ENCODE results near the gene ZHX3. TPM values are rescaled to one million over a fixed set of nuclear protein-coding genes. Genes with fewer than 3 reads are reported as not detected.

The ZHX3 gene
- total RNA-seq, 1 experiment from 2014 or later, result 22.7 TPM

- CTCF ChIA-PET, result interaction anchor here (0.6 to 2.3 kb wide), 9 partner anchors 37 to 238 kb away, joined by 3 to 99 read pairs (median 4); partner anchors contain the start of genes LPIN3 and ZHX3
- Mint-ChIP-seq H3K36me3 (ENCODE audit: insufficient read depth, unreplicated experiment) (peaks cover 24% of the 10 kb centered on the region), H3K27me3 (ENCODE audit: unreplicated experiment) (no peaks in the 10 kb centered on the region), H3K27ac (ENCODE audit: unreplicated experiment) (no peak overlapping the region), H3K9me3 (ENCODE audit: low read depth, unreplicated experiment) (no peaks in the 10 kb centered on the region), H3K4me3 (ENCODE audit: low read depth, unreplicated experiment) (no peak overlapping the region), H3K4me1 (ENCODE audit: low read depth, unreplicated experiment) (no peaks in the 10 kb centered on the region)
- intact Hi-C loops (cut with micrococcal nuclease; ENCODE audit: unreplicated experiment), result loop anchor here (1.0 kb wide), 4 partner anchors 37 to 239 kb away; partner anchors contain the start of gene LPIN3
- BruUV-seq (replicated peaks), result no TSS peak
- DNase-seq, result no peak
- TF ChIP-seq CTCF (IDR thresholded peaks at IDR 0.05; ENCODE audit: unreplicated experiment), result no peak
Measured at GRCh38 chr20:41172296-41173140, 145.0 kb downstream of the ZHX3 start.

DNA sequence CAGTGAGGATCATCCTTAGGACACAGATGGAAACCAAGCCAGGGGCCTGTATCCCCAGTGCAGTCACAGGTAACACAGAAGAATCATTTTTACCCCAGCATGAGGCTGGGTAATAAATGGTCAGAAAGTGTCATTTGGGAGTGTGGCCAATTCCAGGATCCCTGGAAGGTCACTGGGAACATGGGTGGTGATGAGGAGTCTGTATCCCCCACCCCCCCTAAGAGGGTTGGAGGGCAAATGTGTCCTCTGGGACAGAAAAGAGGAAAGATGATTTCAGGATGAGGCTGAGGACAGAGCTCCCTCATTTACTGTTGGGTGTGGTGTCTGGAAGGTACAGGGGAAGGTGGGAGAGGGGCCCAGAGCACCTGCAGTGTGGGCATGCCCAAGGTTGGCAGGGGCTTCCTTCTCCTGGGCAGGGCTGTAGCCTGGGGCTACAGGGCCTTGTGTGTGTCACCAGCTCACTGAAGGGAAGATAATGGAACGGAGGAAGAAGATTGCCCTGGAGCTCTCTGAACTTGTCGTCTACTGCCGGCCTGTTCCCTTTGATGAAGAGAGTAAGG is 145.7 kb downstream of the ZHX3 start:
- peaks cover 24% of the 10 kb centered on the region for H3K36me3 Mint-ChIP-seq (ENCODE audit: insufficient read depth, unreplicated experiment)
- no TSS peak for BruUV-seq (replicated peaks)
- DNase-seq, result no peak
- no peaks in the 10 kb centered on the region for H3K9me3 Mint-ChIP-seq (ENCODE audit: low read depth, unreplicated experiment)
- no peaks in the 10 kb centered on the region for H3K4me1 Mint-ChIP-seq (ENCODE audit: low read depth, unreplicated experiment)
- H3K27me3 Mint-ChIP-seq (ENCODE audit: unreplicated experiment), result no peaks in the 10 kb centered on the region
- H3K4me3 Mint-ChIP-seq (ENCODE audit: low read depth, unreplicated experiment), result no peak overlapping the region
- CTCF ChIA-PET, result interaction anchor here (1.1 to 2.3 kb wide), 2 partner anchors 157 to 169 kb away, joined by 3 to 99 read pairs; partner anchors contain the start of gene LPIN3
- H3K27ac Mint-ChIP-seq (ENCODE audit: unreplicated experiment), result no peak overlapping the region
- intact Hi-C loops (cut with micrococcal nuclease; ENCODE audit: unreplicated experiment), result no loop called here
- no peak for TF ChIP-seq CTCF (IDR thresholded peaks at IDR 0.05; ENCODE audit: unreplicated experiment)

DNA sequence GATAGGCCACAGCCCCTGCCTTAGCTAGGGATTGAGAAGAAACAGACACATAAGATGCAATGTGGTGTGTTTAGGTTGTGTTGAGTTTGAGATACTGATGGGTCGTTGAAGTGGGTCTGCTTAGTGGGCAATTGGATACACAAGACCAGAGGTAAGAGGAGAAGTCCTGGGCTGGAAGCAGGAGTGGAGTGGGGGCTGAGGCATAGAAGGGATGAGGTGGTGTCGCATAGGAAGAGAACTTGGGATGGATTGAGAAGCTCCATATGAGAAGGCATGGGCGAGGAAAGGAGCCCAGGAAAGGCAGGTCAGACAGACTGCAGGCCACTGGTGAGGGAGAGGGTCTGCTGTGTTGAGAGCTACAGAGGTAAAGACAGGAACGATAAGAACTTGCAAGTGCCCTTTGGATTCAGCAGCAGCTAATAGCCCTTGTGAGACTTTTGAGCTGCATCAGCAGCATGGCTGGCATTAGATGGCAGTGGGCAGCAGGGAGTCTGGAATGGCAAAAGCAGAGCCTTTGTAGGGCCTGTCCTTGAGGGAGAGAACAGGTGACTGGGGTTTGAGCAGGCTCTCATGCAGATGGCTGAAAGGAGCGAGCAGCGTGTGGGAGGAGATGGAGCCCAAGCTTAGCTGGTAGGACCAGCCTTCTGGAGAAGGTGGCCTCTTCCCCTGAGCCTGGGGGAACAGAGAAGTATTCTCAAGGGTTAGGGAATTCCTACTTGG is 147.0 kb downstream of the ZHX3 start:
- Mint-ChIP-seq H3K9me3 (ENCODE audit: low read depth, unreplicated experiment) (no peaks in the 10 kb centered on the region), H3K4me1 (ENCODE audit: low read depth, unreplicated experiment) (no peaks in the 10 kb centered on the region), H3K27me3 (ENCODE audit: unreplicated experiment) (no peaks in the 10 kb centered on the region), H3K27ac (ENCODE audit: unreplicated experiment) (no peak overlapping the region), H3K4me3 (ENCODE audit: low read depth, unreplicated experiment) (no peak overlapping the region), H3K36me3 (ENCODE audit: insufficient read depth, unreplicated experiment) (peaks cover 20% of the 10 kb centered on the region)
- no peak for DNase-seq
- CTCF ChIA-PET, result interaction anchor here (0.9 to 1.9 kb wide), 5 partner anchors 13 to 170 kb away, joined by 3 to 5 read pairs (median 3); partner anchors contain the start of gene LPIN3
- no peak for TF ChIP-seq CTCF (IDR thresholded peaks at IDR 0.05; ENCODE audit: unreplicated experiment)
- no TSS peak for BruUV-seq (replicated peaks)
- intact Hi-C loops (cut with micrococcal nuclease; ENCODE audit: unreplicated experiment), result no loop called here

- H3K27ac Mint-ChIP-seq (ENCODE audit: unreplicated experiment), result no peak overlapping the region
- intact Hi-C loops (cut with micrococcal nuclease; ENCODE audit: unreplicated experiment), result no loop called here
- no peaks in the 10 kb centered on the region for H3K4me1 Mint-ChIP-seq (ENCODE audit: low read depth, unreplicated experiment)
- no peak for TF ChIP-seq CTCF (IDR thresholded peaks at IDR 0.05; ENCODE audit: unreplicated experiment)
- no TSS peak for BruUV-seq (replicated peaks)
- H3K9me3 Mint-ChIP-seq (ENCODE audit: low read depth, unreplicated experiment), result no peaks in the 10 kb centered on the region
- H3K27me3 Mint-ChIP-seq (ENCODE audit: unreplicated experiment), result no peaks in the 10 kb centered on the region
- no peak overlapping the region for H3K4me3 Mint-ChIP-seq (ENCODE audit: low read depth, unreplicated experiment)
- no peak for DNase-seq
- peaks cover 23% of the 10 kb centered on the region for H3K36me3 Mint-ChIP-seq (ENCODE audit: insufficient read depth, unreplicated experiment)
- CTCF ChIA-PET, result interaction anchor here (1.3 to 1.9 kb wide), 4 partner anchors 21 to 171 kb away, joined by 3 to 5 read pairs (median 4); partner anchors contain the start of gene LPIN3
Measured at GRCh38 chr20:41169791-41170351, 147.7 kb downstream of the ZHX3 start.
